NCI-H2196 treated with DMSO at 0.1 percent for 48 hours (cell line): Measurements from ENCODE around the gene MARCHF7.
"Not testable (repeated sequence)": the region's sequence is repeated elsewhere in the genome, so short reads cannot be mapped to it uniquely, and the experiment has no call there.

Experiments used
- DNase-seq: peaks from one replicate; lab custom pipeline; 2025; ENCODE audit not compliant: unreplicated experiment; lab: John Stamatoyannopoulos, UW

MARCHF7 gene

GRCh38 chr2:159716409-159716808 is 4.1 kb downstream of the MARCHF7 start:
- DNase-seq, result not testable (repeated sequence)

- DNase-seq, result no peak
Observed at GRCh38 chr2:159716857-159717256, 4.6 kb downstream of the MARCHF7 start.

- no peak for DNase-seq
Observed at GRCh38 chr2:159720676-159721075, 8.4 kb downstream of the MARCHF7 start.

- no peak for DNase-seq
Observed at GRCh38 chr2:159722580-159722979, 10.3 kb downstream of the MARCHF7 start.

GRCh38 chr2:159724795-159725572 is 12.7 kb downstream of the MARCHF7 start:
- not testable (repeated sequence) for DNase-seq

- no peak for DNase-seq
Observed at GRCh38 chr2:159725713-159726112, 13.4 kb downstream of the MARCHF7 start.

GRCh38 chr2:159728629-159729028 is 16.3 kb downstream of the MARCHF7 start:
- DNase-seq, result no peak

GRCh38 chr2:159735648-159736047 is 23.3 kb downstream of the MARCHF7 start:
- no peak for DNase-seq

GRCh38 chr2:159736048-159736447 is 23.7 kb downstream of the MARCHF7 start:
- no peak for DNase-seq

- no peak for DNase-seq
Observed at GRCh38 chr2:159737292-159737916, 25.1 kb downstream of the MARCHF7 start.

GRCh38 chr2:159737917-159738296 is 25.6 kb downstream of the MARCHF7 start:
- no peak for DNase-seq

GRCh38 chr2:159738509-159739390 is 26.4 kb downstream of the MARCHF7 start:
- no peak for DNase-seq

GRCh38 chr2:159742846-159743245 is 30.5 kb downstream of the MARCHF7 start:
- DNase-seq, result no peak

- DNase-seq, result no peak
Observed at GRCh38 chr2:159744363-159744762, 32.1 kb downstream of the MARCHF7 start.

- DNase-seq, result not testable (repeated sequence)
Observed at GRCh38 chr2:159745237-159745636, 32.9 kb downstream of the MARCHF7 start.

- DNase-seq, result no peak
Observed at GRCh38 chr2:159748089-159748488, 35.8 kb downstream of the MARCHF7 start.

GRCh38 chr2:159750873-159751272 is 38.6 kb downstream of the MARCHF7 start:
- DNase-seq, result no peak

- no peak for DNase-seq
Observed at GRCh38 chr2:159753797-159754196, 41.5 kb downstream of the MARCHF7 start.

GRCh38 chr2:159755014-159755413 is 42.7 kb downstream of the MARCHF7 start:
- no peak for DNase-seq

- no peak for DNase-seq
Observed at GRCh38 chr2:159755788-159756187, 43.5 kb downstream of the MARCHF7 start.

- DNase-seq, result no peak
Observed at GRCh38 chr2:159758239-159758638, 45.9 kb downstream of the MARCHF7 start.

- DNase-seq, result no peak
Observed at GRCh38 chr2:159758686-159759085, 46.4 kb downstream of the MARCHF7 start.
